ENCODE data around the gene PRRC2B. TPM values are rescaled to one million over a fixed set of nuclear protein-coding genes. Genes with fewer than 3 reads are reported as not detected.

The PRRC2B gene
- total RNA-seq, 1 donor, result 69.7 TPM

- DNase-seq (ENCODE audit: low read depth), result no peak
- no peak for TF ChIP-seq CTCF (IDR thresholded peaks at IDR 0.05; ENCODE audit: insufficient read depth, low read length)
- no peak overlapping the region for H3K4me3 ChIP-seq (ENCODE audit: low read depth, low read length)
Observed at GRCh38 chr9:131434673-131435072, 40.8 kb downstream of the PRRC2B start.

GRCh38 chr9:131436376-131436775 is 42.5 kb downstream of the PRRC2B start:
- DNase-seq (ENCODE audit: low read depth), result peak; percentile 15

GRCh38 chr9:131436865-131437271 is 43.0 kb downstream of the PRRC2B start:
- DNase-seq (ENCODE audit: low read depth), result no peak
- H3K4me3 ChIP-seq (ENCODE audit: low read depth, low read length), result no peak overlapping the region
- no peak for TF ChIP-seq CTCF (IDR thresholded peaks at IDR 0.05; ENCODE audit: insufficient read depth, low read length)

More at GRCh38 chr9:131436376-131436775, 42.5 kb downstream of the PRRC2B start:
- no peak for TF ChIP-seq CTCF (IDR thresholded peaks at IDR 0.05; ENCODE audit: insufficient read depth, low read length)
- H3K4me3 ChIP-seq (ENCODE audit: low read depth, low read length), result no peak overlapping the region

GRCh38 chr9:131438190-131438589 is 44.3 kb downstream of the PRRC2B start:
- no peak for DNase-seq (ENCODE audit: low read depth)
- no peak overlapping the region for H3K4me3 ChIP-seq (ENCODE audit: low read depth, low read length)
- TF ChIP-seq CTCF (IDR thresholded peaks at IDR 0.05; ENCODE audit: insufficient read depth, low read length), result no peak

GRCh38 chr9:131439224-131439623 is 45.3 kb downstream of the PRRC2B start:
- no peak overlapping the region for H3K4me3 ChIP-seq (ENCODE audit: low read depth, low read length)
- no peak for TF ChIP-seq CTCF (IDR thresholded peaks at IDR 0.05; ENCODE audit: insufficient read depth, low read length)
- DNase-seq (ENCODE audit: low read depth), result no peak

GRCh38 chr9:131441441-131441840 is 47.6 kb downstream of the PRRC2B start:
- DNase-seq (ENCODE audit: low read depth), result no peak
- TF ChIP-seq CTCF (IDR thresholded peaks at IDR 0.05; ENCODE audit: insufficient read depth, low read length), result no peak
- no peak overlapping the region for H3K4me3 ChIP-seq (ENCODE audit: low read depth, low read length)

- H3K4me3 ChIP-seq (ENCODE audit: low read depth, low read length), result no peak overlapping the region
- TF ChIP-seq CTCF (IDR thresholded peaks at IDR 0.05; ENCODE audit: insufficient read depth, low read length), result no peak
- DNase-seq (ENCODE audit: low read depth), result no peak
Observed at GRCh38 chr9:131442351-131442750, 48.5 kb downstream of the PRRC2B start.
